Urinary bladder (tissue), 4 donors: ENCODE results near the gene TPBG. TPM values are rescaled to one million over a fixed set of nuclear protein-coding genes. Genes with fewer than 3 reads are reported as not detected.
"Not testable (repeated sequence)": the region's sequence is repeated elsewhere in the genome, so short reads cannot be mapped to it uniquely, and the experiment has no call there.

Source experiments
- DNase-seq: peaks from one replicate; pipeline ENCODE4 v3.0.0-alpha.2; 2015; ENCODE audit errors: extremely low spot score
- H3K27ac ChIP-seq: one replicate; pipeline ENCODE4 v1.5.1; 2013; ENCODE audit warnings: low read depth, mild to moderate bottlenecking, moderate library complexity
- H3K36me3 ChIP-seq: one replicate; pipeline ENCODE4 v1.6.1; 2013; ENCODE audit warnings: mild to moderate bottlenecking, moderate library complexity; ENCODE audit not compliant: insufficient read depth
- H3K4me1 ChIP-seq: one replicate; pipeline ENCODE4 v1.6.1; 2013; ENCODE audit warnings: mild to moderate bottlenecking, moderate library complexity; ENCODE audit not compliant: insufficient read depth
- H3K4me3 ChIP-seq: one replicate; pipeline ENCODE4 v1.5.1; 2013; ENCODE audit warnings: low read depth, low read length
- WGBS: extraction: QIAGEN DNeasy Blood & Tissue Kit; methylation state at CpG from one replicate; pipeline ENCODE4 v1.1.7; 2013; 5-methylcytosine and 5-hydroxymethylcytosine counted together
- polyA plus RNA-seq: library from polyadenylated mRNA; stranded (reverse); fragments of 200-250 nt; gene quantifications from one replicate; pipeline ENCODE4 v1.2.3, GENCODE V29; 2013
- total RNA-seq: library from RNA; depleted of rRNA; stranded (reverse); fragments of >200 nt; gene quantifications from one replicate; pipeline ENCODE4 v1.2.3, GENCODE V29; 2014
- donor health status: healthy with polysubstance abuse.
- donor health status: healthy.

The TPBG gene
- total and polyA plus RNA-seq, 2 donors: 27.0 to 88.7 TPM

DNA sequence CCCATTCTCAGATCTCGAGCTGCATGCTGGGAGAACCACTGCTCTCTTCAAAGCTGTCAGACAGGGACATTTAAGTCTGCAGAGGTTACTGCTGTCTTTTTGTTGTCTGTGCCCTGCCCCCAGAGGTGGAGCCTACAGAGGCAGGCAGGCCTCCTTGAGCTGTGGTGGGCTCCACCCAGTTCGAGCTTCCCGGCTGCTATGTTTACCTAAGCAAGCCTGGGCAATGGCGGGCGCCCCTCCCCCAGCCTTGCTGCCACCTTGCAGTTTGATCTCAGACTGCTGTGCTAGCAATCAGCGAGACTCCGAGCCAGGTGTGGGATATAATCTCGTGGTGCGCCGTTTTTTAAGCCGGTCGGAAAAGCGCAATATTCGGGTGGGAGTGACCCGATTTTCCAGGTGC, 31.2 kb downstream of the TPBG start:
- H3K27ac ChIP-seq, DNase-seq, H3K36me3 ChIP-seq, H3K4me1 ChIP-seq, H3K4me3 ChIP-seq: not testable (repeated sequence)
- 90% methylated on average over 15 of the region's 15 CpGs for WGBS

- Histone ChIP-seq H3K27ac (no peak overlapping the region), H3K36me3 (no peaks in the 10 kb centered on the region), H3K4me3 (no peak overlapping the region), H3K4me1 (no peaks in the 10 kb centered on the region)
- 88% methylated on average over 1 of the region's 1 CpG for WGBS
- DNase-seq: no peak
Measured at GRCh38 chr6:82396964-82397751, 33.5 kb downstream of the TPBG start.

DNA sequence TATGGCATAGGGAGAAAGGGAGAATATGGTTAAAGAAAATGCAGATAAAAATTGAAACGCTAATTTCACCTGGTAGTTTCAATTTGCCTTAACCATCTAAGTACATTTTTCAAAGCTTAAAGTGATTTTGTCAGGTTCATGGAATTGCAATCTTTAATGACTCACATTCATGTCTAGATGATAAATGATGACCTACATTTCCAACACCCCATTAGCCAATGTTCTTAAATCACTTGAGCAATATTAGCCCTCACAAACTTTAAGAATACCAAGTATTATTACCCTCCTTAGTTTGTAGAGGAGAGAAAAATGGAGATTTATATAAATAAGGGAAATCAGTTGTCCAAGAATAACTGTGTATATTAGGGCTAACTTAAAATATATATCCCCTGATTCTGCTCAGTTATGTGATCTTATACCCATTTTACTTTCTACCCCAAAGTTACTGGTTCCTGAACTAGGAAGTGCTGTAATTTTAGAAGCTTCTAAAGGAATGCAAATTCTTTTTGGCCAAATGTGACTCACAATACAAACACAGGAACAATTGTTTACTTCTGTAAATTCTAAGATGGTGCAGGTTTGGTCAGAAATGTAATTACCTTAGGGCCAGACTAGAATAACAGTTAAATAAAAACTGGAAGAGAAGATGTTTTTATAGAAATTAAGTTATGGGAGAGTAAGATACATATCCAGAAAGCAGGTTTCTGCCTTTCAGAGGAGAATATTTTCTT, 34.5 kb downstream of the TPBG start:
- no peak for DNase-seq
- Histone ChIP-seq H3K4me1 (no peaks in the 10 kb centered on the region), H3K27ac (no peak overlapping the region), H3K4me3 (no peak overlapping the region), H3K36me3 (no peaks in the 10 kb centered on the region)
- 89% methylated on average over 1 of the region's 1 CpG for WGBS

DNA sequence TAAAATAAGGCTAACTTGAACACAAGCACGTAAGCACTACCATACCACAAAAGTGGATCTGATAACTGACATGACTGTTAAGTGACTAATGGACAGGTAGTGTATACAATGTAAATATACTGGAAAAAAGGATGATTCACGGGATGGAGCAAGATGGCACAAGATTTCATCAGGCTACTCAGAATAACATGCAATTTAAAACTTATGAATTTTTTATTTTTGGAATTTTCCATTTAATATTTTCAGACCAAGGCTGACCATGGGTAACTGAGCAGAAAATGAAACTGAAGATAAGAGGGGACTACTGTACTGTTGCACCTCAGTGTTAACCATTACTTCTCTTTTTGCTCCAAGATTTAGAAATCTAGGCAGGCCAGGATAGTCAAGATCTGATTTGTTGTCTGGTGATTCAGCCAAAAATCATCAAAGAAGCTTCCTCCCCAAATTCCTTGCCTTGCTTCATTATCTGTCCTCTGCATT, 45.4 kb downstream of the TPBG start:
- 86% methylated on average over 2 of the region's 2 CpGs for WGBS
- DNase-seq: no peak
- H3K27ac ChIP-seq: no peak overlapping the region

GRCh38 chr6:82410151-82410648, 46.6 kb downstream of the TPBG start:
- WGBS: 80% methylated on average over 3 of the region's 3 CpGs
- no peaks in the 10 kb centered on the region for H3K4me1 ChIP-seq

More for the DNA sequence above, 45.4 kb downstream of the TPBG start:
- H3K4me1 ChIP-seq: no peaks in the 10 kb centered on the region
- no peaks in the 10 kb centered on the region for H3K36me3 ChIP-seq
- H3K4me3 ChIP-seq: no peak overlapping the region

DNA sequence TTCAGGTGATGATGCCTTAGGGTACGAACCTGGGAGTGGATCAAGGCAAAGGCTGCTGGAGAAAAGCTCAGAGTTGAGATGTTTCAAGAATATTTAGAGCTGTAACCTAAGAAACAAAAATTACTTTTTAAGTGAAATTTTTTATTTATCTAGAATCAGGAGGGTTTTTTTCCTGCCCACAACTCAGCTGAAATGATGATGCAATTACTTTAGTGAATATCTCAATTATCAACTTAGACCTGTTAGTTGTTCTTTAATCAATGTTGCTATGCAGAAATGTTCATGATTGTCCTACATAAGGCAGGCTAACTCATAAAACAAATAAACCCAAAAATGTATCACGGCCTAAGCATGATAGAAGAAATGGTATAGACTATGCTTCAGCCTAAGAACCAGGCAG, 50.3 kb downstream of the TPBG start:
- Histone ChIP-seq H3K4me1 (no peaks in the 10 kb centered on the region), H3K36me3 (no peaks in the 10 kb centered on the region), H3K4me3 (no peak overlapping the region), H3K27ac (no peak overlapping the region)
- 84% methylated on average over 2 of the region's 2 CpGs for WGBS
- DNase-seq: no peak

More at GRCh38 chr6:82410151-82410648, 46.6 kb downstream of the TPBG start:
- DNase-seq: no peak
- H3K27ac ChIP-seq: no peak overlapping the region
- no peak overlapping the region for H3K4me3 ChIP-seq
- H3K36me3 ChIP-seq: no peaks in the 10 kb centered on the region

- H3K4me1 ChIP-seq: no peaks in the 10 kb centered on the region
- no peaks in the 10 kb centered on the region for H3K36me3 ChIP-seq
- 90% methylated on average over 1 of the region's 1 CpG for WGBS
- H3K27ac ChIP-seq: no peak overlapping the region
- DNase-seq: no peak
- no peak overlapping the region for H3K4me3 ChIP-seq
Measured at GRCh38 chr6:82415820-82416219, 52.2 kb downstream of the TPBG start.

- 58% methylated on average over 2 of the region's 2 CpGs for WGBS
- Histone ChIP-seq H3K4me1 (no peaks in the 10 kb centered on the region), H3K27ac (no peak overlapping the region), H3K4me3 (no peak overlapping the region), H3K36me3 (no peaks in the 10 kb centered on the region)
- DNase-seq: no peak
Measured at GRCh38 chr6:82416346-82416745, 52.7 kb downstream of the TPBG start.

Other genes with a start within 250 kb of the TPBG start
- gene IBTK, start 116.1 kb upstream of the TPBG start, total RNA-seq: 78.8 TPM
- gene IBTK, start 116.1 kb upstream of the TPBG start, polyA plus RNA-seq: 16.8 TPM